Fibroblast of villous mesenchyme (primary cell): ENCODE measurements around the gene SERPINC1. TPM values are rescaled to one million over a fixed set of nuclear protein-coding genes. Genes with fewer than 3 reads are reported as not detected.
"Not testable (repeated sequence)": the region's sequence is repeated elsewhere in the genome, so short reads cannot be mapped to it uniquely, and the experiment has no call there.

Experiments used
- DNase-seq: peaks from one replicate; pipeline ENCODE4 v3.0.0-alpha.2; 2010; ENCODE audit warnings: low read depth
- H3K4me3 ChIP-seq: 2 replicates; pipeline ENCODE4 v1.5.1; 2011; ENCODE audit warnings: low read depth, mild to moderate bottlenecking, low read length
- total RNA-seq: library from RNA; depleted of rRNA; stranded (reverse); fragments of >200 nt; gene quantifications from 2 replicates; pipeline ENCODE4 v1.2.3, GENCODE V29; 2012
- TF ChIP-seq, protein P1 (sequence below): IDR thresholded peaks from 2 replicates; pipeline ENCODE4 v1.5.1; 2012; ENCODE audit warnings: low read depth, mild to moderate bottlenecking, low read length; ENCODE audit not compliant: insufficient read depth

The SERPINC1 gene
- total RNA-seq = not detected in 2 replicates

DNA sequence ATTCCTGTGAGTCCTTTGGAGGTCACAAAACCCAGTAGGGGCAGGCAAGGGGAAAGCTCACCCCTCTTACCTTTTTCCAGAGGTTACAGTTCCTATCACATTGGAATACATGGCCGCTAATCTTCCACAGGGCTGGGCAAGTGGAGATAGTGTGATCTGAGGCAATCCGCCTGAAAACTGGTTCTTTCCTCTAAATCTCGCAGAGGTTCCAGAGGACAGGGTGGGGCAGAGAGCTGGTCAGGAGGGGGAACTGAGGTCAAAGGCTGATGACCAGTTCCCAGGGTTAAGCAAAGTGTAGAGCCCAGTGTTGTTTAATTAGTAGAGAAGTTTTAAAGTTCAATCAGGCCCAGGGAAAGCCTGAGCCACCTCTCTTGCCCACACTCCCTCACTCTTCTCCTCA, at the start of gene SERPINC1:
SERPINC1 (minus strand) TSS at position 179 of the 400 bp plus-strand sequence; CDS start at position 111, 68 bp downstream.
- TF ChIP-seq, protein P1, sequence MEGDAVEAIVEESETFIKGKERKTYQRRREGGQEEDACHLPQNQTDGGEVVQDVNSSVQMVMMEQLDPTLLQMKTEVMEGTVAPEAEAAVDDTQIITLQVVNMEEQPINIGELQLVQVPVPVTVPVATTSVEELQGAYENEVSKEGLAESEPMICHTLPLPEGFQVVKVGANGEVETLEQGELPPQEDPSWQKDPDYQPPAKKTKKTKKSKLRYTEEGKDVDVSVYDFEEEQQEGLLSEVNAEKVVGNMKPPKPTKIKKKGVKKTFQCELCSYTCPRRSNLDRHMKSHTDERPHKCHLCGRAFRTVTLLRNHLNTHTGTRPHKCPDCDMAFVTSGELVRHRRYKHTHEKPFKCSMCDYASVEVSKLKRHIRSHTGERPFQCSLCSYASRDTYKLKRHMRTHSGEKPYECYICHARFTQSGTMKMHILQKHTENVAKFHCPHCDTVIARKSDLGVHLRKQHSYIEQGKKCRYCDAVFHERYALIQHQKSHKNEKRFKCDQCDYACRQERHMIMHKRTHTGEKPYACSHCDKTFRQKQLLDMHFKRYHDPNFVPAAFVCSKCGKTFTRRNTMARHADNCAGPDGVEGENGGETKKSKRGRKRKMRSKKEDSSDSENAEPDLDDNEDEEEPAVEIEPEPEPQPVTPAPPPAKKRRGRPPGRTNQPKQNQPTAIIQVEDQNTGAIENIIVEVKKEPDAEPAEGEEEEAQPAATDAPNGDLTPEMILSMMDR = no peak
- H3K4me3 ChIP-seq = no peak within 1 kb of the TSS
- no peak for DNase-seq

DNA sequence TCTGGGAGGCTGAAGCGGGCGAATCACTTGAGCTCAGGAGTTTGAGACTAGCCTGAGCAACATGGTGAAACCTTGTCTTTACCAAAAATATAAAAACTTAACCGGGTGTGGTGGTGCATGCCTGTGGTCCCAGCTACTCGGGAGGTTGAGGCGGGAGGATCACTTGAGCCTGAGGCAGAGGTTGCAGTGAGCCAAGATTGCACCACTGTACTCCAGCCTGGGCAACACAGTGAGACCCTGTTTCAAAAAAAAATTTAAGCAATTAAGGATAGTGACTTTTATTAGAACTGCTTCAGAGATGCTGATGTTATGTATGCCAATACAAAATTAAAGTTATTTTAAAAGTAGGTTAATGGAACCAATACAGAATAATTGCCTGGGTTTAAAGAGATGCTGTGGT, 48.8 kb upstream of the SERPINC1 start:
- not testable (repeated sequence) for H3K4me3 ChIP-seq, DNase-seq

DNA sequence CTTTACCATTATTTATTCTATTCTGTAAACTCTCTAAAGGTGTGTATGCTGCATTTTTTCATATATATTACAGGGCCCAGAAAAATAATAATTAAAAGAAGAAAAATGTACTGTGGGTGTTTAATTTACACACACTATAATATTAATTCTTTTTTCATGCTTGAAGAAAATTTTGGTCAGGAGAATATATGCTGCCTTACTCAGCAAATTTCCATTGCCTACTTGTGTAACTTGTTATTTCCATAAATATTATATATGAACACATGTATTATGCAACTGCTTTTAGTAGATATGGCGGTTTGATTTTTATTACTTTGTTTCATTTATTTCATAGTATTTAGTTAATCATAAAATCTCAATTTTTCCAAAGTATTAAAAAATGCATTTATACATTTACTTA, 46.4 kb upstream of the SERPINC1 start:
- TF ChIP-seq, protein P1 = no peak
- DNase-seq = no peak
- H3K4me3 ChIP-seq = no peak overlapping the region

DNA sequence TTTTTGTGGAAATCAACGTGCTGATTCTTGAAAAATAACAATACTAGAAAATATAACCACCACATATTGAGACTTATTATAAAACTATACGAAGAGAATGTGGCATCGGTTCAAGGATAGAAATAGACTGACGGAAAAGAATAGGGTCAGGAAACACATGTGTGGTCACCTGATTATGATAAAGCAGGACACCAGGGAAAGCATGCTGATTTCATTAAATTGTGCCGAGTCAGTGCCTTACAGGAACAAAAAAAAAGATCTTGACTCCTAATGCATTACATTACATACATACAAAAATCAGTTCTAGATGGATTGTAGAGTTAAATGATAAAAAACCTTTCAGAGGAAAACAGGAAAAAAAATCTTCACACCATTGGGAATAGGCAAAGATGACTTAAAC, 43.5 kb upstream of the SERPINC1 start:
- no peak overlapping the region for H3K4me3 ChIP-seq
- no peak for DNase-seq
- TF ChIP-seq, protein P1 = no peak

DNA sequence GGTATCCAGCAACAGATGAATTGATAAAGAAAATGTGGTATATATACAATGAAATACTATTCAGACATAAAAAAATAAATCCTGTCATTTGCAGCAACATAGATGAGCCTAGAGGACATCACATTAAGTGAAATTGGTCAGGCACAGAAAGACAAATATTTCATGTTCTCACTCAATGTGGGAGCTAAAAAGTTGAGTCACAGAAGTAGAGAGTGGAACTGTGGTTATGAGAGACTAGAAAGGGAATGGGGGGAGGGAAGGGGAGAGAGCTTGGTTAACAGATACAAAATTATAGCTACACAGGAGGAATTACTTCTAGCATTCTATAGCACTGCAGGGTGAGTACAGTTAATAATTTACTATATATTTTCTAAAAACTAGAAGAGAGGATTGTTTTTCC, 37.1 kb upstream of the SERPINC1 start:
- TF ChIP-seq, protein P1 = no peak
- H3K4me3 ChIP-seq = no peak overlapping the region
- no peak for DNase-seq

DNA sequence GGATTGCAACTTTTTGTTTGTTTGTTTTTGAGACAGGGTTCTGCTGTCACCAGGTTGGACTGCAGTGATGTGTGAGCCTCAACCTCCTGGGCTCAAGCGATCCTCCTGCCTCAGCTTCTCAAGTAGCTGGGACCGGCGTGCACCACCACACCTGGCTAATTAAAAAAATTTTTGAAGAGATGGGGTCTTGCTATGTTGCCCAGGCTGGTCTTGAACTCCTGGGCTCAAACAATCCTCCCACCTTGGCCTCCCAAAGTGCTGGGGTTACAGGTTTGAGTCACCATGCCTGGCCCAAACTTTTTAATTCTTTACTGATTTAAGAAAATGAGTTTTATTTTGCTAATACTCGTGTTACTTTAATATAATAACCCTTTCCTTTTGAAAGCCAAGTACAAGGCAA, 31.5 kb upstream of the SERPINC1 start:
- no peak overlapping the region for H3K4me3 ChIP-seq
- TF ChIP-seq, protein P1 = no peak
- no peak for DNase-seq

DNA sequence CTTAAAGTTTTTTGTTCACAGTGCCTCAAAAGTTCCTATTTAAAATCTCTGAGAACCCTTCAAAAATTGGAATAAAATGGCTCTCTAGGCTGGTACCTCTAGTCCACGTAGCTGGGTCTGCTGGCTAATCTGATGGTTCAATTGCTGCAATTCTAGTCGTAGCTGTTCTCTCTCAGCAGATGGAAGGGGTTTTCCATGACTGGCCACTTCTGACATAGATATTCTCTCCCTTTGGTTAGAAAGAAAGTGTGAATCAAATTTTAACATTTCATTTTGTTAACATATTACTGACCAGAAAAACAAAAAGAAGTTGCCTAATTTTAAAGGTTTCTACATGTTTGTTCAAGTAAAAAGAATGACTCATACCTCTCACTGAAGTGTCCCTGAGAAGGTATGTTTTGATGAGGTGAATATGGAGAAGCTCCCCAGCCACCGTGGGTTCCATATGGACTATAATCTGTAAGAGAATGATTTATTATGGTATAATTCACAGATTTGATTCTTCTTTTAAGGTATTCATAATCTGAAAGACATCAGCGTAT, 29.3 kb upstream of the SERPINC1 start:
- no peak for DNase-seq
- TF ChIP-seq, protein P1 = no peak
- H3K4me3 ChIP-seq = no peak overlapping the region

DNA sequence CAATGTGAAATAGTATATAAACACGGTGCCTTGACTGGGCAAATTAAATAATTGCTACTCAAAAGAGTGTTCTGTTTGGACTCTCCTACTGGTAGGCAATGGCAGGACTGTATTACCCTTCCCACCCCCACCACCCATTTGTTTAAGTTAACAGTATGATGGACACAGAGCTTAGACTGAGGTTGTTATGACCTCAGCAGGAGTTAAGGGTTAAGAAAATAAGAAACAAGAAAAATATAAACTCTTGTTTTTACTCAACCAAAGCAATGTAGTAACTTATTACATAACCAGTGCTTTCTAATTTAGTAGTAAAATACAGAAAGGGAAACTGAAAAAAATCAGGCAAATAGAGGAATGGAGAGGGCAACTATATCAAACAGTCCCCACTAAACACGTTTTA, 19.9 kb upstream of the SERPINC1 start:
- TF ChIP-seq, protein P1 = no peak
- H3K4me3 ChIP-seq = no peak overlapping the region
- DNase-seq = peak; percentile 20
